ENCODE data around the gene MEP1A. TPM values are rescaled to one million over a fixed set of nuclear protein-coding genes. Genes with fewer than 3 reads are reported as not detected.

MEP1A gene
- total RNA-seq, 3 donors from 2014 or later = 0.29 to 1.3 TPM; not detected in 1

DNA sequence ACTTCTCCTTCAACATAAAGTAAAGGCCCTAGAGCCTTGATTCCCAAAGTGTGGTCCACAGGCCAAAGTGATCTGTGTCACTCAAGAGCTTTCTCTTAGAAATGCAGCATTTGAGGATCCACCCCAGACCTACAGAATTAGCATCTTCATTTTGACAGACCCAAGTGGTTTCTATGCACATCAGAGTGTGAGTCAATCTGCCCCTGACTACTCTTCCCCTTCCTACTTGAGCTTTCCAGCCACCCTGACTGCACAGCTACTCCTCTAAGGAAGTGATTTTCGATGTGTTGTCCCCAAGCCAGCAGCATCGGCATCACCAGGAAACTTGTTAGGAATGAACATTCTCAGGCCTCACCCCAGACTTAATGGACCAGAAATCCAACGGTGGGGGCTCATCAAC is 2.6 kb downstream of the MEP1A start:
- no peaks in the 10 kb centered on the region for H3K9me3 ChIP-seq
- DNase-seq (ENCODE audit: low spot score in 2 of 2) = no peak
- H3K27me3 ChIP-seq = no peaks in the 10 kb centered on the region
- no peaks in the 10 kb centered on the region for H3K36me3 ChIP-seq
- H3K4me3 ChIP-seq = no peak overlapping the region
- H3K4me1 ChIP-seq = no peaks in the 10 kb centered on the region
- intact Hi-C loops (cut with DNase I; ENCODE audit: low total_unique reads) = no loop called here
- no peak overlapping the region for H3K27ac ChIP-seq
- TF ChIP-seq CTCF (IDR thresholded peaks at IDR 0.05) (no peak), POLR2AphosphoS5 (IDR thresholded peaks at IDR 0.05) (no peak), POLR2A (IDR thresholded peaks at IDR 0.05) (no peak)

- TF ChIP-seq CTCF (IDR thresholded peaks at IDR 0.05) = no peak
- no peak for TF ChIP-seq POLR2A (IDR thresholded peaks at IDR 0.05)
- intact Hi-C loops (cut with DNase I; ENCODE audit: low total_unique reads) = no loop called here
- Histone ChIP-seq H3K36me3 (no peaks in the 10 kb centered on the region), H3K9me3 (no peaks in the 10 kb centered on the region), H3K27me3 (no peaks in the 10 kb centered on the region), H3K4me1 (no peaks in the 10 kb centered on the region), H3K27ac (no peak overlapping the region), H3K4me3 (no peak overlapping the region)
- no peak for DNase-seq (ENCODE audit: low spot score in 2 of 2)
Observed at GRCh38 chr6:46796848-46797580, 3.8 kb downstream of the MEP1A start.

DNA sequence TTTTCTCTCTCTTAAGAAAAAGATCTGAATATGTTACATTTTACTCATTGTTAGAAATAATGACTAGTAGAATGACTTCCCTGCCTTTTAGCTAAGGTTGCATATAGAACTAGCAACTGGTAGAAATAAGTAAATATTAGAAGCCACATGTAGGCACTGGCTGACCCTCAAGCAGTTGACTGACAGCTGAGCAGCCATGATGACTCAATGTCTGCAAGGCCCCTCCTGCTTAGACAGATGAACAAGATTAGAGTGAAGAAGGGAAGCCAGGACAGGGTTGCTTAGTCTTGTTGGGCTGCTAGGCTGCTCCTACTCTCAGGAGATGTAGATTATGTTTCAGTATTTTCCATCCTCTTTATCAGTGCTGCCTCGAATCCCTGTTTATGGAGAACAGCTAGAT is 6.5 kb downstream of the MEP1A start:
- Histone ChIP-seq H3K27ac (no peak overlapping the region), H3K4me1 (no peaks in the 10 kb centered on the region), H3K9me3 (no peaks in the 10 kb centered on the region), H3K4me3 (no peak overlapping the region), H3K36me3 (no peaks in the 10 kb centered on the region), H3K27me3 (no peaks in the 10 kb centered on the region)
- intact Hi-C loops (cut with DNase I; ENCODE audit: low total_unique reads) = no loop called here
- TF ChIP-seq CTCF (IDR thresholded peaks at IDR 0.05) = no peak
- TF ChIP-seq POLR2AphosphoS5 (IDR thresholded peaks at IDR 0.05) = no peak
- TF ChIP-seq POLR2A (IDR thresholded peaks at IDR 0.05) = no peak
- no peak for DNase-seq (ENCODE audit: low spot score in 2 of 2)

DNA sequence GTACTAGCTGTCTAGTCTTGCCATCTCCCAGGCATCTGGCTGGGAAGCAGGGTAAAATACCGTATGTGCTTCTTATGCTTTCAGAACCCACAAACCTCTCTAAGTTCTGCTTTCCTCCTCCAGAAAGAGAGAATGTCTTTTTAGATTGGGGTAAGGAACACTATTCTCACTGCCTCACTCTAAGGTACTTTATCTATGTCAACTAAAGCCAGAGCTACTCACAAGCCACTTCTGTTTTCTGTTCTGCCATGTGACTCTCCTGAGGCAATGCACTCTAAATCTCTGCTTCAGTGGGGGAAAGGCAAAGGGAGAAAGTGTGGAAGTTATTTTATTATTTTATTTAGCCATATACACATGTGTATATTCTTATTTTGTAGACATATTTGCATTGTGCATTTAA is 15.6 kb downstream of the MEP1A start:
- Histone ChIP-seq H3K4me1 (no peaks in the 10 kb centered on the region), H3K27ac (no peak overlapping the region), H3K9me3 (no peaks in the 10 kb centered on the region), H3K36me3 (no peaks in the 10 kb centered on the region), H3K4me3 (no peak overlapping the region), H3K27me3 (no peaks in the 10 kb centered on the region)
- DNase-seq (ENCODE audit: low spot score in 2 of 2) = no peak
- intact Hi-C loops (cut with DNase I; ENCODE audit: low total_unique reads) = no loop called here
- no peak for TF ChIP-seq POLR2AphosphoS5 (IDR thresholded peaks at IDR 0.05)
- TF ChIP-seq CTCF (IDR thresholded peaks at IDR 0.05) = no peak
- no peak for TF ChIP-seq POLR2A (IDR thresholded peaks at IDR 0.05)

DNA sequence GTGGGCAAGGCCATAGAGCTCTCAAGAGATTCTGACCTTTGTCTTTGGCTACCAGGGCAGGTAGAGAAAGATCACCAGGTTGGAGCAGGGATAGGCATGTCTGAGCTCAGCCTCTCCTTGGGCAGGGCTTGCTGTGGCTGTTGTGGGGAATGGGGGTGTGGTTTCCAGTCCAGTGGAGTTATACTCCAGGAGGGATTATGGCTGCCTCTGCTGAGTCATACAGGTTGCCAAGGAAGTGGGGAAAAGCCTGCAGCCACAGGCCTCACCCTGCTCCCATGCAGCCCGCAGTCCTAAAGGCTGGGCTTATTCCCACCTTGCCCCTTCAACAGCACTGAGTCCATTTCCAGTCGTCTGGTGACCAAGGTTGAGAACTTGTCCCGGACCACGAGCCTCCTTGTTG is 21.9 kb downstream of the MEP1A start:
- Histone ChIP-seq H3K27me3 (no peaks in the 10 kb centered on the region), H3K4me1 (no peaks in the 10 kb centered on the region), H3K4me3 (no peak overlapping the region), H3K9me3 (no peaks in the 10 kb centered on the region), H3K36me3 (no peaks in the 10 kb centered on the region), H3K27ac (no peak overlapping the region)
- intact Hi-C loops (cut with DNase I; ENCODE audit: low total_unique reads) = no loop called here
- no peak for TF ChIP-seq POLR2AphosphoS5 (IDR thresholded peaks at IDR 0.05)
- TF ChIP-seq POLR2A (IDR thresholded peaks at IDR 0.05) = no peak
- TF ChIP-seq CTCF (IDR thresholded peaks at IDR 0.05) = no peak
- DNase-seq (ENCODE audit: low spot score in 2 of 2) = no peak
